Stimulated activated CD4-positive, alpha-beta T cell treated with anti-CD3 and anti-CD28 coated beads, Interleukin-2, amount 100 ng/mL, for 4 hours (primary cell): ENCODE results near the gene UBE4A.

Experiments
- DNase-seq: peaks from one replicate; pipeline ENCODE4 v3.0.0-alpha.2; 2020; ENCODE audit warnings: low read depth

The UBE4A gene

GRCh38 chr11:118437208-118438125 lies 78.1 kb downstream of the UBE4A start:
- peak; percentile 32 for DNase-seq

- DNase-seq, result peak; percentile 27
These were observed 79.0 kb downstream of the UBE4A start for GRCh38 chr11:118438314-118438931.

GRCh38 chr11:118439646-118440045 lies 80.2 kb downstream of the UBE4A start:
- DNase-seq, result no peak

- DNase-seq, result no peak
These were observed 82.4 kb downstream of the UBE4A start for GRCh38 chr11:118441770-118442275.

DNA sequence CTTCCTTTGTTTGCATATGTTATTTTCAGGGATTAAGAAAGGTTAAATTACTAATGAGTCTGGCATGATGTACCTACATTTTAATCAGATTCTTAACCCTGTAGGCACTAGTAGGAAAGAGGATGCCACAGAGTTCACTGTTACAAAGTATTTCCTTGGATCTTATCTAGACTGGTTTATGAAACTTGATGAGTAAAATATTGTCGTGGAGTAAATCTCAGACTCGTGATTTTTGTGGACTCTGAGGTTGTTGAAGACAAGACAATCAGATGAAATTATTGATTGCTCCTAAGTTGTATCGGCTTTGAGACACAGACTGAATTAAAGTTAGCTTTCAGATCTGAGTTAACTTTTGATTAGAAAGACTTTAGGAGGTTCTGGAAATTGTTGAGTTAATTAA lies 82.9 kb downstream of the UBE4A start:
- no peak for DNase-seq

GRCh38 chr11:118442908-118443589 lies 83.6 kb downstream of the UBE4A start:
- no peak for DNase-seq

DNA sequence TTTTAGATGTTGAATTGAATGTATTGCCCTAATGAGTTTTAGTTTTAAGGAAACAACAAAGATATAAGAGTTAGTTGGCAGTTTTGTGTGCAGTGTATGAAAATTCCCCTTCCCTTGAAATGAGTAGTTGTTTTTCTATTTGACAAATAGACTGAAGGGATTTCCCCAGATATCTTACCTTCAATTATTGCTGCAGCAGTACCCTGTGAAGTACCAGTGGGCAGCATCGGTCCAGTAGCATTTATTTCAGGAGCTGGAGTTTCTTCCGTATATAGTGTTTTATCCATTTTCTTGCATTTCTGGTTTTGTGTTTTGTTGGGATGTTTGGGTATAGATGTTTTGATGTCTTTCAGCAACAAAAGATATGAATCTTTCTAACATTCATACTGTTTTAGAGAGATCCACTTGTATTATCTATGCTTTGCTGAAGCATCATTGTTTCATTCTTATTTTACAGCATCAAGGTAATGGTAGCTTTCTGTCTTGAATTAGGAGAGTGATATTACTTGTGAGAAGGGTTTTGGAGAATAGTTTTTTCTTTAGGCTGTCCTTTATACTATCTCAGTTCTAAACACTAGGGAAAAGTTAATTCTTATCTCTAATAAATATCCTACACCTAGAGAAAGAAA lies 84.3 kb downstream of the UBE4A start:
- no peak for DNase-seq

GRCh38 chr11:118447423-118447822 lies 88.0 kb downstream of the UBE4A start:
- DNase-seq, result no peak

DNA sequence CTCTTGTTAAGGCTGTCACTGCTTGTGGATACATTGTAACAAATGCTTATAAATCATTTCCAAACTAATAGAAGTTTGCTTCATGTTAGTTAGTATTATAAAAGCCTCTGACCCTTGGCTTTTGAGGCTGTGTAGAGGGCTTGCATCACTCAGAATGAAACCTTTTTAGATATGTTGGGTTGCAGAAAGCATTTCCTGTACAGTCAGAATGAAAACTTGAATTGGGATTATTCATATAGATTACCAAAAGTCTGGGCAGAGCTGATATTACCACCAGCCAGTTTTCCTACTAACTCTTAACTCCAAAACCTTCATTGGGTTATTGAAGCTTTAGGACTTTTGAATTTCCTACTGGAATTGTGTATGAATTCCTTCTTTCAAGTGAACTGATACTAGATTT lies 88.9 kb downstream of the UBE4A start:
- no peak for DNase-seq
